Measurements from ENCODE around the gene PSMD2.

DNA sequence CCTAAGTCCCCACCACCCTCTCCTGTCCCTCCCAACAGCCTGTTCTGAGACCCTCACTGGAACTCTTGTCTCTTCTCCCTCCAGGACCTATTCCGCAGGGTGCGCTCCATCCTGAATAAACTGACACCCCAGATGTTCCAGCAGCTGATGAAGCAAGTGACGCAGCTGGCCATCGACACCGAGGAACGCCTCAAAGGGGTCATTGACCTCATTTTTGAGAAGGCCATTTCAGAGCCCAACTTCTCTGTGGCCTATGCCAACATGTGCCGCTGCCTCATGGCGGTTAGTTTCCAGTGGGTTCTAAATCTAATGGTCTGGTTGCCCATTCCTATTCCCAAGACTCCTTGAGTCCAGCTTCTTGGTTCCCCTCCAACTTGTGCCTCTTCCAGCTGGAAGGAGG lies 24.7 kb downstream of the PSMD2 start:
- no peak for TF ChIP-seq POLR2A (IDR thresholded peaks at IDR 0.05)
- TF ChIP-seq, protein P1, sequence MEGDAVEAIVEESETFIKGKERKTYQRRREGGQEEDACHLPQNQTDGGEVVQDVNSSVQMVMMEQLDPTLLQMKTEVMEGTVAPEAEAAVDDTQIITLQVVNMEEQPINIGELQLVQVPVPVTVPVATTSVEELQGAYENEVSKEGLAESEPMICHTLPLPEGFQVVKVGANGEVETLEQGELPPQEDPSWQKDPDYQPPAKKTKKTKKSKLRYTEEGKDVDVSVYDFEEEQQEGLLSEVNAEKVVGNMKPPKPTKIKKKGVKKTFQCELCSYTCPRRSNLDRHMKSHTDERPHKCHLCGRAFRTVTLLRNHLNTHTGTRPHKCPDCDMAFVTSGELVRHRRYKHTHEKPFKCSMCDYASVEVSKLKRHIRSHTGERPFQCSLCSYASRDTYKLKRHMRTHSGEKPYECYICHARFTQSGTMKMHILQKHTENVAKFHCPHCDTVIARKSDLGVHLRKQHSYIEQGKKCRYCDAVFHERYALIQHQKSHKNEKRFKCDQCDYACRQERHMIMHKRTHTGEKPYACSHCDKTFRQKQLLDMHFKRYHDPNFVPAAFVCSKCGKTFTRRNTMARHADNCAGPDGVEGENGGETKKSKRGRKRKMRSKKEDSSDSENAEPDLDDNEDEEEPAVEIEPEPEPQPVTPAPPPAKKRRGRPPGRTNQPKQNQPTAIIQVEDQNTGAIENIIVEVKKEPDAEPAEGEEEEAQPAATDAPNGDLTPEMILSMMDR (IDR thresholded peaks at IDR 0.05): no peak

Data from thyroid gland (tissue), 4 donors.